Chondrocyte (in vitro differentiated cells): ENCODE measurements around the gene TXNIP. TPM values are rescaled to one million over a fixed set of nuclear protein-coding genes. Genes with fewer than 3 reads are reported as not detected.

Experiments used
- DNase-seq: peaks from one replicate; pipeline ENCODE4 v3.0.0; 2021; ENCODE audit warnings: mixed read lengths, low spot score
- H3K27ac Mint-ChIP-seq: one replicate; pipeline ENCODE4 v1.8.0; 2021; ENCODE audit warnings: mild to moderate bottlenecking, moderate library complexity, mixed read lengths; ENCODE audit not compliant: unreplicated experiment
- H3K27me3 Mint-ChIP-seq: 2 replicates; pipeline ENCODE4 v1.8.0; 2021; ENCODE audit warnings: low read depth, mixed read lengths
- H3K36me3 Mint-ChIP-seq: 2 replicates; pipeline ENCODE4 v1.8.0; 2021; ENCODE audit warnings: low read depth, mixed read lengths
- H3K4me1 Mint-ChIP-seq: 2 replicates; pipeline ENCODE4 v1.8.0; 2021; ENCODE audit warnings: low read depth, mild to moderate bottlenecking, mixed read lengths
- H3K4me3 Mint-ChIP-seq: one replicate; pipeline ENCODE4 v1.8.0; 2021; ENCODE audit warnings: mild to moderate bottlenecking, moderate library complexity, mixed read lengths; ENCODE audit not compliant: unreplicated experiment
- H3K9me3 Mint-ChIP-seq: 2 replicates; pipeline ENCODE4 v1.8.0; 2021; ENCODE audit warnings: low read depth, mixed read lengths
- total RNA-seq: library from RNA; stranded (reverse); gene quantifications from 3 replicates; pipeline ENCODE4 v1.2.1, GENCODE V29; 2021
- TF ChIP-seq, protein P1 (sequence below): fragments of 200-600 bp; sonication (generic); IDR thresholded peaks from 2 replicates; pipeline ENCODE4 v1.5.0; 2021; ENCODE audit warnings: antibody characterized with exemption, mild to moderate bottlenecking, moderate library complexity

TXNIP gene
- total RNA-seq, 1 donor from 2014 or later = 3.8 TPM

DNA sequence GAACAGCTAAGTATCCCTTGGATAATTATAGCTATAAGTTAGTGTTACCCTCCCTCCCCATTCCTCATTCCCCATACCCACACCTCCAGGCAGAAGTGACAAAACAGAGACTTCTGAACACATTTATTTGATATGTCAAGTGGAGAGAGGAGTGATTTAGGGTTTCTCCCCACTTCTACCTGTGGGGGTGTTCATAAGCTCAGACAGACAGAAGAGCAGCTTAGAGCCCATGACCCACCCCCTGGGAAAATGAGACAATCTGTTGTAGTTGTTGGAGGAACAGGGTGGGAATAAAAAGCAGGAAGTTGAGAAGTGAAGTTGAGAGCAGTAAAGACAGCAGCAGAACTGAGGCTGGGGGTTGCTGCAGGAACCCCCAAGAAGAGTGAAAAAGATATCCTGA is 37.0 kb downstream of the TXNIP start:
- no peak overlapping the region for H3K27ac Mint-ChIP-seq
- H3K4me1 Mint-ChIP-seq = peaks cover 83% of the 10 kb centered on the region
- no peak overlapping the region for H3K4me3 Mint-ChIP-seq
- TF ChIP-seq, protein P1, sequence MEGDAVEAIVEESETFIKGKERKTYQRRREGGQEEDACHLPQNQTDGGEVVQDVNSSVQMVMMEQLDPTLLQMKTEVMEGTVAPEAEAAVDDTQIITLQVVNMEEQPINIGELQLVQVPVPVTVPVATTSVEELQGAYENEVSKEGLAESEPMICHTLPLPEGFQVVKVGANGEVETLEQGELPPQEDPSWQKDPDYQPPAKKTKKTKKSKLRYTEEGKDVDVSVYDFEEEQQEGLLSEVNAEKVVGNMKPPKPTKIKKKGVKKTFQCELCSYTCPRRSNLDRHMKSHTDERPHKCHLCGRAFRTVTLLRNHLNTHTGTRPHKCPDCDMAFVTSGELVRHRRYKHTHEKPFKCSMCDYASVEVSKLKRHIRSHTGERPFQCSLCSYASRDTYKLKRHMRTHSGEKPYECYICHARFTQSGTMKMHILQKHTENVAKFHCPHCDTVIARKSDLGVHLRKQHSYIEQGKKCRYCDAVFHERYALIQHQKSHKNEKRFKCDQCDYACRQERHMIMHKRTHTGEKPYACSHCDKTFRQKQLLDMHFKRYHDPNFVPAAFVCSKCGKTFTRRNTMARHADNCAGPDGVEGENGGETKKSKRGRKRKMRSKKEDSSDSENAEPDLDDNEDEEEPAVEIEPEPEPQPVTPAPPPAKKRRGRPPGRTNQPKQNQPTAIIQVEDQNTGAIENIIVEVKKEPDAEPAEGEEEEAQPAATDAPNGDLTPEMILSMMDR = no peak
- no peaks in the 10 kb centered on the region for H3K36me3 Mint-ChIP-seq
- no peak for DNase-seq
- no peaks in the 10 kb centered on the region for H3K27me3 Mint-ChIP-seq
- H3K9me3 Mint-ChIP-seq = no peaks in the 10 kb centered on the region

DNA sequence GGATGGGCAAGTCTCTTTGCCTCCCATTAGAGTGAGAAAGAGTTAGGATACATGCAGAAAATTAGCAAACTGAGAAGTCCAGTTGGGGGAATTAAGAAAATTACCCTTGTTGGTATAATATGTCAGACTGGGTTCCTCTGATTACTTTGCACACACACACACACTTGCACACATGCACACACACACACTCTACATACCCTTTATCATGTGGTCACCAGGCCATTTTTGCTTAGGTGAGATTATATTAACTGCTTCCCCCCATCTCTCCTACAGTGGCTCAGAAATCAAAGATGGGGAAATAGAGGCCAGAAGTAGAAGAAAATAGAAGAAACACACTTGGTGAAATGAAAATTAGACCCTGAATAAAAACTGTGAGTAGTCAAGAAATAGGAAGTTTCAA is 37.6 kb downstream of the TXNIP start:
- Mint-ChIP-seq H3K4me1 (peaks cover 82% of the 10 kb centered on the region), H3K27me3 (no peaks in the 10 kb centered on the region), H3K27ac (peak overlapping the region; percentile 88), H3K36me3 (no peaks in the 10 kb centered on the region), H3K9me3 (no peaks in the 10 kb centered on the region), H3K4me3 (no peak overlapping the region)
- DNase-seq = no peak
- TF ChIP-seq, protein P1 = no peak

DNA sequence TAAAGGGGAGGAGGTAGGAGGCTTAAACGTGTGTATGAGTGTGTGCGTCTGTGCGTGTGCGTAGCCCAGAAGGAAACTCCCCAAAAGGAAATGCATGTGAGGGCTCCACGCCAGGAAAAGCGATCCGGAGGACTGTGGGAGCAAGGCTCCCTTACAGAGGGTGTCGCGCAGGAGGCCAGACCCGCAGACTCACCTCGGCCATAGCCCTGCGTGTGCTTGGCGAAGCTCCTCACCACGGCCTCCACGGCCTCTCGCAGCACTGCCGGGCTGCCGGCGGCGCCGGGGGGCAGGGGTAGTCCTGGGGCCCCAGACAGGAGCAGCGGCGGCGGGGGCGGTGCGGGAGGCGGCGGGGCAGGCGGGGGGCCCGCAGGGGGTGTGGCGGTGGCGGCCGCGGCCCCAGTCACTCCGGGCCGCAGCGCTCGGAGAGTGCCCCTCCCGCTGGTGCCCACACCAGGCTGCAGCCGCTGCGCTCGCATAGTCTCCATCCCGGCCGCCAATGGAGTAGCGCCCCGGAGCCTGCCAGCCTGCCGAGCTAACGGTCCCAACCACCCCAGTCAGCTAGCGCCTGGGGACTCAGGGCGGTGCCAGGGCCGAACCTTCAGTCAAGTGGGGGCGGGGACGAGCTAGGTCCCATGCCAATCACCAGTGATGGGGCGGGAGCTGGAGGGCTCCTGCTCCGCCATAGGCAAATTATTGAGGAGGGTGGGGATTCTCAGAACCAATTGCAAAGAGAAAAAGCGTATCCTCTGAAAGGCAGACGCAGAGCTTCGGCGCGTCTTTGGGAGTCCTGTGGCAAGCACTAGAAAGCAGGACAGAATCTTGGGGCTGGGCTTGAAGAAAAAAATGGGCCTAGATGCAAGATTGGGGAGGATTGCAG is 38.7 kb downstream of the TXNIP start, which contains the start of gene LIX1L:
Gene LIX1L, minus strand, starts transcription at position 575 of the 877 bp plus-strand sequence. Its CDS starts 90 bp downstream, at position 485.
- Mint-ChIP-seq H3K27ac (peak within 1 kb of the TSS; percentile 93), H3K9me3 (no peaks in the 10 kb centered on the region), H3K4me3 (peak within 1 kb of the TSS; percentile 79), H3K4me1 (peaks cover 75% of the 10 kb centered on the region), H3K36me3 (no peaks in the 10 kb centered on the region), H3K27me3 (no peaks in the 10 kb centered on the region)
- TF ChIP-seq, protein P1 = no peak
- DNase-seq = peak; percentile 98

DNA sequence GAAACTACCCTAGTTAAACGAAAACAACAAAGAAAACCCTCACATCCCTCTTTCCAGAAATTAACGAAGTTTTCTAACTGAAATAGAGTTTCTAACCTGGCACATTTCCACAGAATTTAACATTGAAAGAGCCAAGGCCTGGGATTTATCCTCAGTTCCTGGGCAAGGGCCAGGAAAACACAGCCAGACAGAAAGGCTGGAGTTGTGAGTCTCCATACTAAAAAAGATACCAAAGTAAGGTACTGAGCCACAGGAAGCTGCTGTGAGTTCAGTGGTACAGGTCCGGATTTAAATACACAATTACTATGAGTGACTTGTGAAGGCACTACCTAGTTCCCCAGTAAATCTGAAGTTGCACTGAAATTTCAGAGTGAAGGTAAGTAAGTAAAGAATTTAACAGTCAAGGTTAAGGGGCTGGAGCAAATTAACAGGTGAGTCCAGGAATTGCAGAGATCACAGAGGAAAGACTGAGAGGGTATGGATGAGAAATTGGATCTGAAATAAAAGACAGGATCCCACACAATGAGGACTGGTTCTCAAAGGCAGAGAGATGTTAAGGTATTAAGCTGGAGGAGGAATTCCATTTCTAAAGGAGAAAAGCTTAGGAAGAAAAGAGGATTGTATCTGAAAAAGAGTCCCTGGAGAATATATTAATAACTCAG is 39.5 kb downstream of the TXNIP start:
- H3K27ac Mint-ChIP-seq = peak overlapping the region; percentile 93
- DNase-seq = no peak
- peaks cover 2% of the 10 kb centered on the region for H3K36me3 Mint-ChIP-seq
- H3K9me3 Mint-ChIP-seq = no peaks in the 10 kb centered on the region
- no peaks in the 10 kb centered on the region for H3K27me3 Mint-ChIP-seq
- TF ChIP-seq, protein P1 = no peak
- H3K4me1 Mint-ChIP-seq = peaks cover 69% of the 10 kb centered on the region
- H3K4me3 Mint-ChIP-seq = peak overlapping the region; percentile 79

DNA sequence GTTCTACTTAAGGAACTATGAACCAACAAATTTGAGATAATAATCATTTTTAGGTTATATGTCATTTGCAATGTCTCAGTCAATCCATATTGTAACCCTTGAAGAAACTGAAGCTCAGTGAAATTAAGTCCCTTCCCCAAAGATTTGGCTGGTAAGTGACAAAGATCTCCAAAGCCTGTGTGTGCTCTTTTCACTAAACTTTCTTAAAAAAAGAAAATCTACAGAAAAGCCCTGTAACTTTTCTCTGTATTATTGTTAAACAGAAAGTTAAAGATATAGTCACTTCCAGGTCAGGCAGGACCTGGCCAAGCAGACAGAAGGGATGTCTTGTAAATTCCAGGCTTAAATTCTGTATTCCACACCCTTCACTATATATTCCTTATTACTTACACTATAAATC is 40.0 kb downstream of the TXNIP start:
- Mint-ChIP-seq H3K4me3 (peak overlapping the region; percentile 79), H3K9me3 (no peaks in the 10 kb centered on the region), H3K27ac (peak overlapping the region; percentile 93), H3K27me3 (no peaks in the 10 kb centered on the region), H3K4me1 (peaks cover 68% of the 10 kb centered on the region), H3K36me3 (peaks cover 2% of the 10 kb centered on the region)
- DNase-seq = no peak
- TF ChIP-seq, protein P1 = no peak
